Neural cell (in vitro differentiated cells): ENCODE data around the gene SHISA9. TPM values are rescaled to one million over a fixed set of nuclear protein-coding genes. Genes with fewer than 3 reads are reported as not detected.

ENCODE experiments used
- H2AFZ ChIP-seq: fragments of 200-600, 300-800 bp; sonication (generic), shearing (Covaris generic); 2 replicates; pipeline ENCODE4 v1.6.0; 2014; ENCODE audit warnings: low read depth, mild to moderate bottlenecking, antibody characterized with exemption, low read length, moderate library complexity
- H3F3A ChIP-seq: fragments of 200-600 bp; shearing (Covaris generic); 2 replicates; pipeline ENCODE4 v1.6.1; 2016; ENCODE audit warnings: mild to moderate bottlenecking, moderate library complexity, mixed read lengths, antibody characterized with exemption, low read length; ENCODE audit not compliant: insufficient read depth, poor library complexity, severe bottlenecking
- H3K27ac ChIP-seq: fragments of 200-600, 300-800 bp; sonication (generic), shearing (Covaris generic); 2 replicates; pipeline ENCODE4 v1.5.1; 2014; ENCODE audit warnings: mild to moderate bottlenecking, low read length, moderate library complexity
- H3K27me3 ChIP-seq: fragments of 300-800, 200-600 bp; sonication (generic), shearing (Covaris generic); 2 replicates; pipeline ENCODE4 v1.6.0; 2014; ENCODE audit warnings: mild to moderate bottlenecking, low read depth, low read length, moderate library complexity; ENCODE audit not compliant: insufficient read depth
- H3K36me3 ChIP-seq: fragments of 300-800, 200-600 bp; sonication (generic), shearing (Covaris generic); 2 replicates; pipeline ENCODE4 v1.5.1; 2014; ENCODE audit warnings: mild to moderate bottlenecking, antibody characterized with exemption, low read length, moderate library complexity; ENCODE audit not compliant: insufficient read depth
- H3K4me2 ChIP-seq: fragments of 300-800, 200-600 bp; sonication (generic), shearing (Covaris generic); 2 replicates; pipeline ENCODE4 v1.6.0; 2014; ENCODE audit warnings: mild to moderate bottlenecking, low read length
- H3K4me3 ChIP-seq: fragments of 300-800, 200-600 bp; sonication (generic), shearing (Covaris generic); 2 replicates; pipeline ENCODE4 v1.5.1; 2014; ENCODE audit warnings: mild to moderate bottlenecking, low read length, moderate library complexity
- H3K79me2 ChIP-seq: fragments of 200-600 bp; shearing (Covaris generic); replicated peaks from 2 replicates; pipeline ENCODE4 v1.6.0; 2014; ENCODE audit warnings: mild to moderate bottlenecking, low read length, moderate library complexity; ENCODE audit not compliant: insufficient read depth
- H3K9ac ChIP-seq: fragments of 300-800, 200-600 bp; sonication (generic), shearing (Covaris generic); 2 replicates; pipeline ENCODE4 v1.6.1; 2016; ENCODE audit warnings: mild to moderate bottlenecking, low read length, mixed read lengths
- H3K9me2 ChIP-seq: fragments of 200-600 bp; shearing (Covaris generic); 2 replicates; pipeline ENCODE4 v1.6.1; 2016; ENCODE audit warnings: mild to moderate bottlenecking, low read length, mixed read lengths; ENCODE audit not compliant: insufficient read depth
- H3K9me3 ChIP-seq: fragments of 200-600, 300-800 bp; sonication (generic), shearing (Covaris generic); 2 replicates; pipeline ENCODE4 v1.6.1; 2016; ENCODE audit warnings: mild to moderate bottlenecking, mixed run types, low read length, moderate library complexity, mixed read lengths
- H4K20me1 ChIP-seq: fragments of 200-600 bp; shearing (Covaris generic); 2 replicates; pipeline ENCODE4 v1.6.1; 2016; ENCODE audit warnings: mild to moderate bottlenecking, mixed run types; ENCODE audit not compliant: insufficient read depth
- EP300 ChIP-seq: fragments of 450-650 bp; conservative IDR thresholded peaks from 2 replicates; pipeline ENCODE4 v1.6.1; 2014; ENCODE audit warnings: antibody characterized with exemption, mild to moderate bottlenecking, moderate library complexity; ENCODE audit not compliant: poor library complexity, severe bottlenecking
- EZH2 ChIP-seq: fragments of 200-600, 300-800 bp; shearing (Covaris generic), sonication (generic); IDR thresholded peaks from 2 replicates; pipeline ENCODE4 v1.6.1; 2014; ENCODE audit warnings: antibody characterized with exemption, low read length, borderline replicate concordance, mild to moderate bottlenecking; ENCODE audit not compliant: insufficient read depth, poor library complexity, severe bottlenecking
- MXI1 ChIP-seq: fragments of 450-650 bp; conservative IDR thresholded peaks from 2 replicates; pipeline ENCODE4 v1.6.1; 2014; ENCODE audit warnings: antibody characterized with exemption, mild to moderate bottlenecking; ENCODE audit not compliant: poor library complexity, severe bottlenecking
- POLR2AphosphoS5 ChIP-seq: IDR thresholded peaks from 2 replicates; pipeline ENCODE4 v1.6.1; 2012
- RAD21 ChIP-seq: fragments of 450-650 bp; conservative IDR thresholded peaks from 2 replicates; pipeline ENCODE4 v1.6.1; 2014; ENCODE audit warnings: antibody characterized with exemption, mild to moderate bottlenecking, moderate library complexity
- SMC3 ChIP-seq: fragments of 450-650 bp; conservative IDR thresholded peaks from 2 replicates; pipeline ENCODE4 v1.6.1; 2014; ENCODE audit warnings: antibody characterized with exemption, mild to moderate bottlenecking, moderate library complexity; ENCODE audit not compliant: poor library complexity
- TAF1 ChIP-seq: IDR thresholded peaks from 2 replicates; pipeline ENCODE4 v1.6.1; 2012; ENCODE audit warnings: low read depth
- polyA plus RNA-seq: library from polyadenylated mRNA; depleted of rRNA; stranded (reverse); fragments of >200 nt; gene quantifications from 2 replicates; pipeline ENCODE4 v1.2.3, GENCODE V29; 2014
- TF ChIP-seq, protein P1 (sequence below): IDR thresholded peaks from 2 replicates; pipeline ENCODE4 v1.6.1; 2012; ENCODE audit warnings: borderline replicate concordance
- TF ChIP-seq, protein P2 (sequence below): fragments of 450-650 bp; IDR thresholded peaks from 2 replicates; pipeline ENCODE4 v1.5.1; 2014; ENCODE audit warnings: antibody characterized with exemption, mild to moderate bottlenecking, moderate library complexity; ENCODE audit not compliant: poor library complexity, severe bottlenecking

Gene SHISA9
- polyA plus RNA-seq, 1 donor from 2014 or later, result 2.0 TPM

DNA sequence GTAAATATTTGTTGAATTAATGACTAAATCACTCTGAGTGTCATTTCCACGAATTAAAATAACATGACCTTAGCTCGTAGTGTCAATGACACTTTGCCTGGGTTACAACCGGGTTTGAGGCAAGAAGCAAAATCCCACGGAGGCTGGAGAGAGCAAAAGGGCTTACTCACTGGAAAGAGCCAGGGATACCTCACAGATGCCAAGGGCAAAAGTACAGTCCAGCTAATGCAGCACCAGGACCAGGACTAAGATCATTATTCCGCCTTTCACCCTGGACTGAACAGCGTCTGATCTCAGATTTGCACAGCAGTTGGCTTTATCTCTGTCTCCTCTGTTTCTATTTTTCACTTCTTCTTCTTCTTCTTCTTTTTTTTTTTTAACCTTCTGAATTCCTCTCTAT, 175.5 kb downstream of the SHISA9 start:
- H3K9me2 ChIP-seq, result no peaks in the 10 kb centered on the region
- no peak overlapping the region for H3K27ac ChIP-seq
- no peaks in the 10 kb centered on the region for H3K9me3 ChIP-seq
- H3K36me3 ChIP-seq, result no peaks in the 10 kb centered on the region
- H3K4me3 ChIP-seq, result no peak overlapping the region
- H3K79me2 ChIP-seq, result no peaks in the 10 kb centered on the region
- H4K20me1 ChIP-seq, result no peaks in the 10 kb centered on the region
- TF ChIP-seq, protein P1, sequence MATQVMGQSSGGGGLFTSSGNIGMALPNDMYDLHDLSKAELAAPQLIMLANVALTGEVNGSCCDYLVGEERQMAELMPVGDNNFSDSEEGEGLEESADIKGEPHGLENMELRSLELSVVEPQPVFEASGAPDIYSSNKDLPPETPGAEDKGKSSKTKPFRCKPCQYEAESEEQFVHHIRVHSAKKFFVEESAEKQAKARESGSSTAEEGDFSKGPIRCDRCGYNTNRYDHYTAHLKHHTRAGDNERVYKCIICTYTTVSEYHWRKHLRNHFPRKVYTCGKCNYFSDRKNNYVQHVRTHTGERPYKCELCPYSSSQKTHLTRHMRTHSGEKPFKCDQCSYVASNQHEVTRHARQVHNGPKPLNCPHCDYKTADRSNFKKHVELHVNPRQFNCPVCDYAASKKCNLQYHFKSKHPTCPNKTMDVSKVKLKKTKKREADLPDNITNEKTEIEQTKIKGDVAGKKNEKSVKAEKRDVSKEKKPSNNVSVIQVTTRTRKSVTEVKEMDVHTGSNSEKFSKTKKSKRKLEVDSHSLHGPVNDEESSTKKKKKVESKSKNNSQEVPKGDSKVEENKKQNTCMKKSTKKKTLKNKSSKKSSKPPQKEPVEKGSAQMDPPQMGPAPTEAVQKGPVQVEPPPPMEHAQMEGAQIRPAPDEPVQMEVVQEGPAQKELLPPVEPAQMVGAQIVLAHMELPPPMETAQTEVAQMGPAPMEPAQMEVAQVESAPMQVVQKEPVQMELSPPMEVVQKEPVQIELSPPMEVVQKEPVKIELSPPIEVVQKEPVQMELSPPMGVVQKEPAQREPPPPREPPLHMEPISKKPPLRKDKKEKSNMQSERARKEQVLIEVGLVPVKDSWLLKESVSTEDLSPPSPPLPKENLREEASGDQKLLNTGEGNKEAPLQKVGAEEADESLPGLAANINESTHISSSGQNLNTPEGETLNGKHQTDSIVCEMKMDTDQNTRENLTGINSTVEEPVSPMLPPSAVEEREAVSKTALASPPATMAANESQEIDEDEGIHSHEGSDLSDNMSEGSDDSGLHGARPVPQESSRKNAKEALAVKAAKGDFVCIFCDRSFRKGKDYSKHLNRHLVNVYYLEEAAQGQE, result no peak
- TF ChIP-seq POLR2AphosphoS5 (no peak), TAF1 (no peak), RAD21 (no peak), SMC3 (no peak), EZH2 (no peak), EP300 (no peak), MXI1 (no peak)
- TF ChIP-seq, protein P2, sequence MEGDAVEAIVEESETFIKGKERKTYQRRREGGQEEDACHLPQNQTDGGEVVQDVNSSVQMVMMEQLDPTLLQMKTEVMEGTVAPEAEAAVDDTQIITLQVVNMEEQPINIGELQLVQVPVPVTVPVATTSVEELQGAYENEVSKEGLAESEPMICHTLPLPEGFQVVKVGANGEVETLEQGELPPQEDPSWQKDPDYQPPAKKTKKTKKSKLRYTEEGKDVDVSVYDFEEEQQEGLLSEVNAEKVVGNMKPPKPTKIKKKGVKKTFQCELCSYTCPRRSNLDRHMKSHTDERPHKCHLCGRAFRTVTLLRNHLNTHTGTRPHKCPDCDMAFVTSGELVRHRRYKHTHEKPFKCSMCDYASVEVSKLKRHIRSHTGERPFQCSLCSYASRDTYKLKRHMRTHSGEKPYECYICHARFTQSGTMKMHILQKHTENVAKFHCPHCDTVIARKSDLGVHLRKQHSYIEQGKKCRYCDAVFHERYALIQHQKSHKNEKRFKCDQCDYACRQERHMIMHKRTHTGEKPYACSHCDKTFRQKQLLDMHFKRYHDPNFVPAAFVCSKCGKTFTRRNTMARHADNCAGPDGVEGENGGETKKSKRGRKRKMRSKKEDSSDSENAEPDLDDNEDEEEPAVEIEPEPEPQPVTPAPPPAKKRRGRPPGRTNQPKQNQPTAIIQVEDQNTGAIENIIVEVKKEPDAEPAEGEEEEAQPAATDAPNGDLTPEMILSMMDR, result no peak
- no peak overlapping the region for H3K9ac ChIP-seq
- no peak overlapping the region for H2AFZ ChIP-seq
- no peaks in the 10 kb centered on the region for H3F3A ChIP-seq
- no peak overlapping the region for H3K4me2 ChIP-seq
- no peaks in the 10 kb centered on the region for H3K27me3 ChIP-seq

DNA sequence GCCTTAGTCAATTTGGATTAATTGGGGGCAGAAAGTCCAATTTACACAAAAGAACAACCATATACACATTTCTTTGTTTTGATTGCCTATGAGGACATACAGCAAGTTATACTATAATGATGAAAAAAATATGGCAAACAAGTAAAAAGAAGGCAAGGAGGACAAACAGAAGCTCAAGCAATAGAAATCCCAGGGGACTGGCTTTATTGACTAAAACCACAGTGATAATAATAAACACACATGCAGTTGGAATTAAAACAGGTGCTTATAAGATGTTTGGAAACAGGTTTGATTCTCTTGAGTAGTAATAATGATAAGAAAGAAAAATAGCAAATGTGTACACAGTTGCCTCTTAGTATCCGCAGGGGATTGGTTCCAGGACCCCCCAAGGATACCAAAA, 176.4 kb downstream of the SHISA9 start:
- Histone ChIP-seq H3K9me2 (no peaks in the 10 kb centered on the region), H3K9ac (no peak overlapping the region), H3K4me2 (no peak overlapping the region), H3K36me3 (no peaks in the 10 kb centered on the region), H3K27ac (no peak overlapping the region), H2AFZ (no peak overlapping the region), H3K4me3 (no peak overlapping the region), H3K79me2 (no peaks in the 10 kb centered on the region), H3F3A (no peaks in the 10 kb centered on the region), H3K27me3 (no peaks in the 10 kb centered on the region), H4K20me1 (no peaks in the 10 kb centered on the region), H3K9me3 (no peaks in the 10 kb centered on the region)
- TF ChIP-seq, protein P2, result no peak
- TF ChIP-seq MXI1 (no peak), TAF1 (no peak), SMC3 (no peak), RAD21 (no peak)
- TF ChIP-seq, protein P1, result no peak
